GM12801 (cell line): ENCODE data around the gene ZEB2.

Source experiments
- TF ChIP-seq, protein P1 (sequence below): IDR thresholded peaks from one replicate; pipeline ENCODE4 v1.5.1; 2011; ENCODE audit warnings: control low read depth; ENCODE audit not compliant: insufficient read length; ENCODE audit errors: extremely low read depth

The ZEB2 gene

DNA sequence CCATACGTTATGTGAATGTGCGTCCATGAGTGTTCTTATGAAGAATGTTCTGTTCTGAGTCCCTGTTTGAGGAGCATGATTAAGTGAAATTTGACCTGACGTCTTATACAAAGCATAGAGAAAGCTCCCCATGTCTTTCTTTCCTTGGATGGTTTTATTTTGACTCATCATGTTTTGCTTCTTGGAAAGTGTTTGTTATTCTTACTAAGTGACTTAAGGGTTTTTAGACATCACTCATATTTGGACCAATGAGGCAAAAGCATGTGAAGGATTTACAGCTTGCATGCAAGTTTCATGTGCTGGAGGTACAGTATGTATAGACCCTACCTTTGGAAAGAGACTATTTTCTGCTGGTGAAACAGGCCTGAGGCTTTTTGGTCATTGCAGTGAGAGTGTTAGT is 33.5 kb upstream of the ZEB2 start:
- TF ChIP-seq, protein P1, sequence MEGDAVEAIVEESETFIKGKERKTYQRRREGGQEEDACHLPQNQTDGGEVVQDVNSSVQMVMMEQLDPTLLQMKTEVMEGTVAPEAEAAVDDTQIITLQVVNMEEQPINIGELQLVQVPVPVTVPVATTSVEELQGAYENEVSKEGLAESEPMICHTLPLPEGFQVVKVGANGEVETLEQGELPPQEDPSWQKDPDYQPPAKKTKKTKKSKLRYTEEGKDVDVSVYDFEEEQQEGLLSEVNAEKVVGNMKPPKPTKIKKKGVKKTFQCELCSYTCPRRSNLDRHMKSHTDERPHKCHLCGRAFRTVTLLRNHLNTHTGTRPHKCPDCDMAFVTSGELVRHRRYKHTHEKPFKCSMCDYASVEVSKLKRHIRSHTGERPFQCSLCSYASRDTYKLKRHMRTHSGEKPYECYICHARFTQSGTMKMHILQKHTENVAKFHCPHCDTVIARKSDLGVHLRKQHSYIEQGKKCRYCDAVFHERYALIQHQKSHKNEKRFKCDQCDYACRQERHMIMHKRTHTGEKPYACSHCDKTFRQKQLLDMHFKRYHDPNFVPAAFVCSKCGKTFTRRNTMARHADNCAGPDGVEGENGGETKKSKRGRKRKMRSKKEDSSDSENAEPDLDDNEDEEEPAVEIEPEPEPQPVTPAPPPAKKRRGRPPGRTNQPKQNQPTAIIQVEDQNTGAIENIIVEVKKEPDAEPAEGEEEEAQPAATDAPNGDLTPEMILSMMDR: no peak

DNA sequence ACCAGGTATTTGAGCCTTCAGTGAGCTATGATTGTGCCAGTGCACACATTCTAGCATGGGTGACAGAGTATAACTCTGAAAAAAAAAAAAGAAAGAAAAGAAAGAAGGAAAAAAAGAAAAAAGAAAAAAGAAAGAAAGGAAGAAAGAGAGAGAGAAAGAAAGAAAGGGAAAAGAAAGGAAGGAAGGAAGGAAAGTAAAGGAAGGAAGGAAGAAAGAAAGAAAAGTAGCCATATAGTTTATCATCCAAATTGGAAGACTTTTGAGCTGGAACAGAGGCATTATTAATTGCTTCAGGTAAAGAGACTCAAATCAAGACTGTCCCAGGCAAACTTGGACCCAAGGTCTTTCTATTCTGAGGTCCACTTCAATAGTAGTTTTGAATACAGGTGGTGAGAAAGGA is 32.9 kb upstream of the ZEB2 start:
- TF ChIP-seq, protein P1: no peak

DNA sequence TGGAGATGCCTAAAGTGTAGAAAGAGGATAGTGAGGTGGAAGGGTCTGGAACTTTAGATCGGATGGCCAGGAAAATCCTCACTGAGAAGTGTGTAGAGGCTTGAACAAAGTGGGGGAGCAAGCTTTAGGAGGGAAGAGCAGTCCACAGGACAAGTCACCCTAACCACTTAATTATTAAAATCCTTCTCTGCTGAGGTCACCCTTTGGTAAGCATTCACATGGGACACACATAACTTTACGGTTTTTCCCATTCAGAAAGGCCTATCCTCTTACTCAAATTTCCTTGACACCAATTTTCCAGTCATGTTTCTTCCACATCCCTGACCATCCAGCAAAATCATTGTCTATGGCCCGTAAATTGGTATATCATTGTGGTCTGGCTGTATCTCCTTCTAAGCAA is 31.0 kb upstream of the ZEB2 start:
- TF ChIP-seq, protein P1: no peak

DNA sequence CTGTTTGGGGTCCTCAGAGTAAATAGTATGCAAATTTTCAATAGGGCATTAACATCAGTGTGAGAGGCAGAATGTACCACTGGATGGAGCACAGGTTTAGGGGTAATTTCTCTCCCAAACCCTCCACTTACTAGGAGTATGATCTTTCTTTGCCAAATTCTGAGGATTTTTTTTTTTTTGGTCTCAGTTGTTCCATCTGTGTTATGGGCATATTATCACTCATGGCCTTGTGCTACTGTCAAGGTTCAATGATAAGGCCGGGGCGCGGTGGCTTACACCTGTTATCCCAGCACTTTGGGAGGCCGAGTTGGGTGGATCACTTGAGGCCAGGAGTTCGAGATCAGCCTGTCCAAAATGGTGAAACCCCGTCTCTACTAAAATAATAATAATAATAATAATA is 30.2 kb upstream of the ZEB2 start:
- TF ChIP-seq, protein P1: no peak

DNA sequence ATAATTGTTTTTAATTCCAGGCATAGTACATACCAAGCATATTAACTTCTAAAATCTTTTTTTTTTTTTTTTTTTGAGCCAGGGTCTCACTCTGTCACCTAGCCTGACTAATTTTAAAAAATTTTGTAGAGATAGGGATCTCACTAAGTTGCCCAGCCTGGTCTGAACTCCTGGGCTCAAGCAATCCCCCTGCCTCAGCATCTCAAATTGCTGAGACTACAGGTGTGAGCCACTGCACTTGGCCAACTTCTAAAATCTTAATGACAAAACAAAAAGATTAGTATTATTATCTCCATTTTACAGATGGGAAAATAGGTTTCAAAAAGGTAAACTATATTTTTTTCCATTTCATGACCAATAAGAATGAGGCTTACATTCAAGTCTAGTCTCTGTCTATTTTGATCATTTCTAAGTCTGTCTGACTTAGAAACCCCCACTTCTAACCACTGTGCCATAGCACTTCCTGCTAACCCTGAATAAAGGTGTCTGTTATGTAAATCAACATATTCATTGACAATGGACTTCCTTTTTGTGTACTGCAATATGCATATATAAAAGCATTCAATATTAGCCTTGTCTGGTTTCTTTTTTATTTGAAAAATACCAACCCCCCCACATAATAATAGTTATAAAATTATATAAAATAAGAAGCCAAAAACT is 28.7 kb upstream of the ZEB2 start:
- TF ChIP-seq, protein P1: no peak

DNA sequence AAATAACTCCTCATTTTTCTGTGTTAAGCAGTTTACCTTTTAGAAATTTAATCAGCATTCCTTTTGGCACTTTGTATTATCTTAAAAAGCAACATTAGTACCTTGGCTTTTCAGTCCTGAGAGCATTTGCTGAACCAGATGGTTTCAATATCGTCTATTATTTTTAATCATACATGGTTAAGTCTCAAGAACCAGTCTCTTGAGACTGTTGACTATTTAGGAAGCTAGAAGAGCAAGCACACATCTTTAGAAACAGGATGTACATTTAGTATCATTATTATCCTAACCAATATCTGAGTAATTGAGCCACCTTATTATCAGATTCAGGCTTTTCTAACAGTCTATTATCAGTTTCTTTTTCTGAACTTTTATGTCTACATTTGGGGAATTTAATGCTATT is 28.2 kb upstream of the ZEB2 start:
- TF ChIP-seq, protein P1: no peak

DNA sequence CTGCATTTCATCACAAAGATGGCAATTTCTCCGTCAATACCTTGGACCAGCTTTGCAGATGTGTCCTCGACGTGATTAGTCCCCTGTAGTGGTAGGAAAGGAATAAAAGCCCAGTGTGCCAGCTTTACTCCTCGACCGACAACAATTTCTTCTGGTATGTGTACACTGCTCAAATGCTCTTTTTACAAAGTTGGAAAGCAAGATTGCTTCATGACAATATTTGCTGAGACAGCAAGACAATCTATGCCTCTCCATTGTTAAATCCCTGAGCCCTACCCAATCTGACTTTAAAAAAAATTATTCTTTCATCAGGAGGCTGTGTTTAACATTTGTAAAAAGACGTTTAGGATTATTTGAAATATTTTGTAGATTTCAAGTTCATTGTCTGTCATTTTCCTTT is 27.6 kb upstream of the ZEB2 start:
- TF ChIP-seq, protein P1: no peak
